ENCODE results near the gene PCYT1A.
"Not testable (repeated sequence)": the region's sequence is repeated elsewhere in the genome, so short reads cannot be mapped to it uniquely, and the experiment has no call there.

PCYT1A gene

GRCh38 chr3:196216681-196217211, 70.8 kb downstream of the PCYT1A start:
- FAIRE-seq (no peak), DNase-seq (ENCODE audit: insufficient read length, low spot score) (no peak)

- no peak for FAIRE-seq
- no peak for DNase-seq (ENCODE audit: insufficient read length, low spot score)
Measured at GRCh38 chr3:196216089-196216564, 71.4 kb downstream of the PCYT1A start, which contains the start of gene SLC51A. TSS of gene SLC51A (plus strand) at chr3:196216534. CDS start at chr3:196216713, 179 bp downstream.

- FAIRE-seq, result no peak
Measured at GRCh38 chr3:196215493-196216020, 72.0 kb downstream of the PCYT1A start.

GRCh38 chr3:196214783-196215441, 72.6 kb downstream of the PCYT1A start:
- FAIRE-seq (no peak), DNase-seq (ENCODE audit: insufficient read length, low spot score) (no peak)

More at GRCh38 chr3:196215493-196216020, 72.0 kb downstream of the PCYT1A start:
- no peak for DNase-seq (ENCODE audit: insufficient read length, low spot score)

- DNase-seq (ENCODE audit: insufficient read length, low spot score), result no peak
- FAIRE-seq, result no peak
Measured at GRCh38 chr3:196210673-196211556, 76.6 kb downstream of the PCYT1A start, which contains the start of gene ZDHHC19. TSS of gene ZDHHC19 (minus strand) at chr3:196211400. CDS start at chr3:196211315, 85 bp downstream.

- not testable (repeated sequence) for FAIRE-seq; DNase-seq (ENCODE audit: insufficient read length, low spot score)
Measured at GRCh38 chr3:196209944-196210672, 77.4 kb downstream of the PCYT1A start.

- DNase-seq (ENCODE audit: insufficient read length, low spot score) (no peak), FAIRE-seq (no peak)
Measured at GRCh38 chr3:196208942-196209695, 78.4 kb downstream of the PCYT1A start.

- no peak for FAIRE-seq
- peak; percentile 49 for DNase-seq (ENCODE audit: insufficient read length, low spot score)
Measured at GRCh38 chr3:196207833-196208607, 79.5 kb downstream of the PCYT1A start.

- DNase-seq (ENCODE audit: insufficient read length, low spot score) (no peak), FAIRE-seq (no peak)
Measured at GRCh38 chr3:196207159-196207832, 80.2 kb downstream of the PCYT1A start.

- DNase-seq (ENCODE audit: insufficient read length, low spot score); FAIRE-seq: not testable (repeated sequence)
Measured at GRCh38 chr3:196205442-196206205, 81.9 kb downstream of the PCYT1A start.

- FAIRE-seq (no peak), DNase-seq (ENCODE audit: insufficient read length, low spot score) (no peak)
Measured at GRCh38 chr3:196203846-196204245, 83.7 kb downstream of the PCYT1A start.

GRCh38 chr3:196202516-196202970, 85.0 kb downstream of the PCYT1A start:
- DNase-seq (ENCODE audit: insufficient read length, low spot score), result no peak
- FAIRE-seq, result no peak

GRCh38 chr3:196198771-196199753, 88.5 kb downstream of the PCYT1A start:
- FAIRE-seq (no peak), DNase-seq (ENCODE audit: insufficient read length, low spot score) (no peak)

- FAIRE-seq, result no peak
- no peak for DNase-seq (ENCODE audit: insufficient read length, low spot score)
Measured at GRCh38 chr3:196198081-196198675, 89.3 kb downstream of the PCYT1A start.

GRCh38 chr3:196197524-196197923, 90.0 kb downstream of the PCYT1A start:
- FAIRE-seq (no peak), DNase-seq (ENCODE audit: insufficient read length, low spot score) (no peak)

Data from HTR-8/SVneo (cell line).